Inflammatory macrophage treated with lipopolysaccharide for 4 hours (primary cell): Measurements from ENCODE around the gene GALNT18.

Experiments
- DNase-seq: peaks from one replicate; pipeline ENCODE4 v3.0.0-alpha.2; 2020

GALNT18 gene

GRCh38 chr11:11335043-11335442 is 286.8 kb downstream of the GALNT18 start:
- DNase-seq, result no peak

- no peak for DNase-seq
Observed at GRCh38 chr11:11334607-11335006, 287.2 kb downstream of the GALNT18 start.

- no peak for DNase-seq
Observed at GRCh38 chr11:11332141-11332710, 289.6 kb downstream of the GALNT18 start.

DNA sequence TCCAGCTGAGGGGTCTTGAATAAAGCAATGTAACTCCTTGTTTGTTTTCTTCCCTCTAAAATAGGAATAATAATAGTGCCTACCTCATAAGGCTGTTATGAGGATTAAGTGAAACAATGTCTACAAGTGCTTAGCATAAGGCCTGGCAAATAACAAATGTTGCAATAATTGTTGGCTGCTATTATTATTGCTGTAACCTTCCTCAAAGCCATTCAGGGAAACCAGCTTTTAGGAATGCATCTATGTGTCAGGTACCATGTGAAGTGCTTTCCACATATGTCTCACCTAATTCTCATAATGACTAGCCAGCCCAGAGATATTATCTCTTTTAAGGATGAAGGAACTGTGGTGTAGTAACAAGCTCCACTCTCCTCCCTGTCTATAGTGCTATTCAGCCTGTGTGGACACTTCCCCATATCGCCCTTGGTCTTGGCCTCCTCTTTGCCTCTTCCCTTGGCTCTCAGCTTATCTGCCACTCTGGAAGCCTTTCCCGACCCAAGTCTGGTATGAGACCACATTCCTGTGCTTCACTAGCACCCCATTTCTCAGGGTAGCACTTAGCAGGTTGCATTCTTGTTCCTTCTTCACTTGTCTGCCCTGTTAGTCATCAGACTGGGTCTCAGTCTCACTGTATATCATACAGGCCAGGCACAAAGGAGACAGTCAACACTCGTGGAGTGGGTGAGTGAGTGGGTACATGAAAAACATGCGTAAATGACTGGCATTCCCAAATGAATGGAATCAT is 292.6 kb downstream of the GALNT18 start:
- no peak for DNase-seq

DNA sequence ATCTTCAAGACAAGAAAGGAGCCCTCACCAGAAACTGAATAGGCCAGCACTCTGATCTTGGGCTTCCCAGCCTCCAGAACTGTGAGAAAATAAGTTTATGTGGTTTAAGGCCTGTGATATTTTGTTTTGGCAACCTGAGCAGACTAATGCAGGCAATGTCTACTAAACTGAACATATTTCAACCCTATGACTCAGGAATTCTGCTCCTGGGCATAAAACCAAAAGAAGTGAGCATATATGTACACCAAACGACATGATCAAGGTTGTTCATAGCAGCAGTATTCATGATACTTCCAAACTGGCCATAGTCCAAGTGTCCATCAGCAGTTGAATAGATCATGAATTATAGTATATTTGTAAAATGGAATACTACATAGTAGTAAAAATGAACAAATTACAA is 297.7 kb downstream of the GALNT18 start:
- no peak for DNase-seq

GRCh38 chr11:11322101-11322500 is 299.7 kb downstream of the GALNT18 start:
- DNase-seq, result no peak

DNA sequence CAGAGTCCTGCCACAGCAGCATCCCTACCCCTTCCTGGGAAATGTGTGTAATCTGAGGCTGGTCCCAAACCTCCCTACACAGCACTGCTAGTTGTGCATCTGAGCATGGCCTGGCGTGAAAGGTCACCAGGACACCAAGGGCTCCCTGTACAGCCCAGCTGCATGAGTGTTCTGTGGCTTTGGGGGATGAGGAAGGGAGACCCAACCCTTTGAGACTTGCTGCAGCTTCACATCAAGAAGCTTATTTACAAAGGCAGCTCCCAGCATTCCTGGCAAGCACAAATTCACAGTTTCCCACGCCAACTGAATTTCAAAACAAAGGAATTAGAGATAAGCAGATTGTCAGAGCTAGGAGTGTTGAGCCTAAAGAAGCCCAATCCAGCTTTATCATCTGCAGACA is 301.0 kb downstream of the GALNT18 start:
- no peak for DNase-seq

DNA sequence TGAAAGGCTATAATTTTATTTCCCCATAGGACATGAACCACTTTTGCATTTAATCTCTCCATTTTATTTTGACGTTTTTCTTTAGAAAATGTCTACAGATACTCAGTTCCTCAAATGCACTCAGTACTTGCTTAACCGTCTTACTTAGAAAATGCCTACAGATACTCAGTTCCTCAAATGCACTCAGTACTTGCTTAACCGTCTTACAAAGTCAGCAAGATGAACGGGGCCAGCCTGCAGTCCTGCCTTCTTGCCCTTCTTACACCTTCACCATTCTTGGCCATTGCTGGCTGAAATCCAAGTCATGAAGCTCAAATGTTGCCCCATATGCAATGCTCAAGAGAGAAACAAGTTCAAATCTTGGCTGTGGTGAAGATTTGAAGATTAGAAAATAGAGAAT is 302.8 kb downstream of the GALNT18 start:
- DNase-seq, result peak; percentile 91

DNA sequence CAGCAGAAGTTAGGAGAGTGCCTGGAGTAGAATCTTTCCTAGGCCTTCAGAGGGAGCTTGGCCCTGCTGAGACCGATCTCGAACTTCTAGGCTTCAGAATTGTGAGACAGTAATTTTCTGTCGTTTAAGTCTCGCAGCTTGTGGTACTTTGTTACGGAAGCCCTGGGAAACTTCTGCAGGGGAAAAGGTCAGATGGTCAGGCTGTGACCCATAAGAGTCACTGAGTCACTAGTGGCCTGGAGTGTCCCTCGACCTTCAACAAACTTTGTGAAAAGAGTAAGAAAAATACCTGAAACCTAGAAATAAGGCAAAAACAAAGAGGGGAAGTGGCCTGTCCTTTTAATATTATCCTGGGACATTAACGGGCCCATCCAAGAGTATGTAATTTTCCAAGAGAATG is 303.3 kb downstream of the GALNT18 start:
- peak; percentile 49 for DNase-seq

- DNase-seq, result no peak
Observed at GRCh38 chr11:11316651-11317230, 305.1 kb downstream of the GALNT18 start.

- peak; percentile 9 for DNase-seq
Observed at GRCh38 chr11:11313902-11314692, 307.7 kb downstream of the GALNT18 start.

DNA sequence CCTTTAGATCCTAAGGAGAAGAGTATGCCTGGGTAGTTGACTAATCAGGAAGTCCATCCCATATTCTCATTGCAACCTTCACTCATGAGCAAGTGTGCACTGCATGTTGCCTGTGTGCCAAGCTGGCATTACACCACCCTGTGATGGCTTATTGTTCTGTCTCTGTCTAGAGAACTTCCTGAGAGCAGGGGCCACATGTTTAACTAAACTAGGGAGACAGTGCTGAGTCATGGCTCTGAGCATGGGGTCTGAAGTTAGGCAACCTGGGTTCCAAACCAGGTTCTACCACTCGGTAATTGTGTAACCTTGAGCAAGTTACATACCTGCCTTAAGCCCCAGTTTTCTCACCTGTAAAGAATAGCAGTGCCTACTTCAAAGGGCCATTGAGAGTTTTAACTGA is 308.4 kb downstream of the GALNT18 start:
- peak; percentile 79 for DNase-seq

DNA sequence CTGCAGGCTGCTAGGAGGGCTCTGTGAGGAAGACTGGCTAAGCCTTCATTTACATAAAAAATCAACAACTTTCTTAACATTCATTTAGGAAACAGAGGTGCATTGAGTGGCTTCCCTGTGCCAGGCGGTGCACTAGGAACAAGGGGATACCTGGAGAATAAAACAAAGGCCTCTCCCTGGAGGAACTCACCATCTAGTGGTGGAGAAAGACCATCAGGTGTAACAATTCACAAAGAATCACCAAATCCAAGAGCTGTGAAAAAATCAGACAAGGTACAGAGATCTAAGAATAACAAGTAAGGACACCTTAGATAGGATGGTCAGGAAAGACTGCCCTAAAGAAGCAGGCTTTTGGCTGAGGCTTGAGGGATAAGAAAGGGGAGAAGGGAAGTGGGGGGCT is 309.1 kb downstream of the GALNT18 start:
- no peak for DNase-seq

- peak; percentile 73 for DNase-seq
Observed at GRCh38 chr11:11311169-11311568, 310.6 kb downstream of the GALNT18 start.

DNA sequence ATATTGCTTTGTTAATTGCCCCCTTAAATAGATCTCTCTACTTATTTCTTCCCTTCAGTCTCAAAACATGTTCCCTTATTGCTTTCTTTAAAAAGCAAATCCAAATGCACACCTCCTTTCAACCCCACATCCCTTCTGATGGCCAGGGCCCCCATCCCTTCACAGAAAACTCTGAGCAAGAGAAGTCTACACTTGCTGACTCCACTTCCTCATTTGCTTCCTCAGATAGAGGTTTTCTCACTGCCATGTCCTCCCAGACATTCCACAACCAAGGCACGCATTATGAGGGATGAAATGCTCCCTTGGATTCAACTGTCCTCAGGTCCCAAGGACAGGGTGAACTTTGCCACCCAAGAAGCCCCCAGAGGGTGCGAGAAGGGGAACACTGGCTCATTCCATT is 311.9 kb downstream of the GALNT18 start:
- DNase-seq, result no peak

DNA sequence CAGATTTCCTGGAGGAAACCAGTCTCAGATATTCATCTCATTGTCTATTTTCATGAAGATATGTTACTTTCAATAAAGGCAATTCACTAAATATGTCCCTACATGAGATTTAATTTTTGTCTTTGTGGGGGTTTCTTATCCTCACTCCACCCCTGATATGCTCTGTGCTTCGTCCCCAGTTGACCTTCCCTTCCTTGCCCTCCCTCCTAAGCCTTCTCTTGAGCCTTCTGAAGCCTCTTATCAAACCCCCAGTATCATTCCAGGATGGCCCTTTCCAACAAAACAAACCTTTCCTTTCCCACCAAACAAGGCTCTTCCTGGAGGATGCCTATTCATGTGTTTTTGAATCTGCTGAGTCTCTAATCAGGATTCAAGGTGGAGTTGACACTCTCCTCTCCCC is 313.6 kb downstream of the GALNT18 start:
- no peak for DNase-seq

DNA sequence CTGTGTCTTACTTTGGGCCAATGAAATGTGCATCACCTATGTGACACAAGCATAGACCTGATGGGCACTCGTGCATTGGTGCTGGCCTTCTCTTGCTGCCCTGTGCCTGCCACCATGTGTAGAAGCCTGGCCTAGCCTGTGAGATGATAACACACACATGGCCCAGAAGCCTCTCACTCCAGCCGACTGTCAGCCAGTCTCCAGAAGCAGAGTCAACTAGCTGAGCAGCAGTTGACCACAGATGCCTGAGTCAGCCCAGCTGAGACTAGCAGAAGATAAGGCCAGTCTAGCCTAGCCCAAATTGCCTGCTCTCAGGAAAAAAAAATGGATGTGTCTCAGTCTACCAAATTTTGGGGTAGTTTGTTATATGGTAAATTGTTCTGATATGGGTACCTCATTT is 314.9 kb downstream of the GALNT18 start:
- DNase-seq, result no peak

GRCh38 chr11:11304550-11304949 is 317.3 kb downstream of the GALNT18 start:
- DNase-seq, result no peak

GRCh38 chr11:11302565-11302964 is 319.2 kb downstream of the GALNT18 start:
- no peak for DNase-seq

GRCh38 chr11:11301212-11301611 is 320.6 kb downstream of the GALNT18 start:
- no peak for DNase-seq

- DNase-seq, result no peak
Observed at GRCh38 chr11:11297578-11297977, 324.2 kb downstream of the GALNT18 start.

GRCh38 chr11:11296434-11296833 is 325.4 kb downstream of the GALNT18 start:
- DNase-seq, result no peak

- no peak for DNase-seq
Observed at GRCh38 chr11:11294551-11294855, 327.3 kb downstream of the GALNT18 start.
